Activated CD8-positive, alpha-beta T cell treated with anti-CD3 and anti-CD28 coated beads, Interleukin-2, amount 10 ng/mL, durations not matched to agents 7 days and 5 days (primary cell): ENCODE results near the gene STMP1. TPM values are rescaled to one million over a fixed set of nuclear protein-coding genes. Genes with fewer than 3 reads are reported as not detected.
"Not testable (repeated sequence)": the region's sequence is repeated elsewhere in the genome, so short reads cannot be mapped to it uniquely, and the experiment has no call there.

Source experiments
- ATAC-seq: fragments of 150-1000 bp; cut with Tn5 transposase; one replicate; pipeline ENCODE4 v1.10.0; 2021; ENCODE audit warnings: moderate library complexity
- CTCF ChIA-PET: fragments of 350-600 bp; sonication (Branson Sonifier 250); formaldehyde crosslinking; loops from one replicate; lab custom pipeline; 2021; ENCODE audit warnings: antibody characterized with exemption; lab: Charles Lee
- POLR2A ChIA-PET: fragments of 350-600 bp; sonication (Branson Sonifier 250); formaldehyde crosslinking; loops from one replicate; lab custom pipeline; 2021; ENCODE audit warnings: antibody characterized with exemption; lab: Charles Lee
- DNase-seq: peaks from one replicate; pipeline ENCODE4 v3.0.0-alpha.2; 2020
- H3K27ac Mint-ChIP-seq: one replicate; pipeline ENCODE4 v1.8.0; 2021; ENCODE audit warnings: mild to moderate bottlenecking, mixed read lengths
- H3K27me3 Mint-ChIP-seq: one replicate; pipeline ENCODE4 v1.8.0; 2021; ENCODE audit warnings: low read depth, mixed read lengths
- H3K36me3 Mint-ChIP-seq: one replicate; pipeline ENCODE4 v1.8.0; 2021; ENCODE audit warnings: low read depth, mixed read lengths
- H3K4me1 Mint-ChIP-seq: one replicate; pipeline ENCODE4 v1.8.0; 2021; ENCODE audit warnings: low read depth, mixed read lengths
- H3K4me3 Mint-ChIP-seq: one replicate; pipeline ENCODE4 v1.8.0; 2021; ENCODE audit warnings: mild to moderate bottlenecking, mixed read lengths
- H3K9me3 Mint-ChIP-seq: one replicate; pipeline ENCODE4 v1.8.0; 2022; ENCODE audit warnings: mixed read lengths; ENCODE audit not compliant: insufficient read depth
- total RNA-seq, 2 experiments: library from RNA; stranded (reverse); gene quantifications; one replicate each; pipeline ENCODE4 v1.2.3, GENCODE V29; 2021

STMP1 gene
- total RNA-seq: 10 to 100 TPM; 22.2 to 22.9 TPM

DNA sequence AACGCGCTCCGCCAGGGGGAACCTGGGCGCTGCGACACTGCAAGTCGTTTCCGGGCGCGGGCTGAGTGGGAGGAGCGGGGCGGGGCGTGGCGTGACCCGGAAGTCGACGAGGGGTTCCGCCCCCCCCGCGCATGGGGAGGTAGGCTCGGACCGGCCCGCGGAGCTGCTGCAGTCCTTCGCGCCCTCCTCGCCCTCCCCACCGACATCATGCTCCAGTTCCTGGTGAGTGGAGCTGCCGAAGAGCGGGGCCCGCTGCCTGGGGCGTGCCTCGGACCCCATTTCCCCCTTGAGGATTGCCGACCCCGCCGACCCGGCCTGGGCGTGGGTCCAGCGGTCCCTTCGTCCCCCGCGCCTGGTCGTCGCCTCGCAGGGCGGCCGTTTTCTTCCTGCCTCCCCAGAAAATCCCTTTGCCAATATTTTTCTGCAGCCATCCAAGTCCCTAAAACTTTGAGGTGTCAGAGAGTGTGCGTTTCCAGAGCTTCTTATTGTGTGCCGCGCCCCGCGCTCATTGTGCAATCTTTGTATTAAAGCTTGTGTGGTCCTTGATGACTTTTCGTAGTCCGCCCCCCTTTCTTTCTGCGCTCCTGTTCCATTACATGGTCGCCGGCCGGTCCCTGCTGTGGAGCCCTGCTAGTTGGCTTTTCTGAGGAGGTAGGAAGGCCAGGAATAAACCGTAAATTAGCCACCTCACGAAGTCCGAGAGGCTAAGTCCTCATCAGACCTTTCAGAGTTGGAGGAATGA lies at the start of gene STMP1:
Gene STMP1 (plus strand): TSS at position 142 of the 742 bp plus-strand sequence.
- peak; percentile 99 for ATAC-seq
- no peaks in the 10 kb centered on the region for H3K27me3 Mint-ChIP-seq
- ChIA-PET POLR2A (interaction anchor here (0.5 to 1.7 kb wide), 8 partner anchors 9 to 454 kb away, joined by 3 to 11 read pairs (median 4); no protein-coding TSS in a partner anchor), CTCF (interaction anchor here (0.7 to 7.9 kb wide), 11 partner anchors 11 to 381 kb away, joined by 3 to 79 read pairs (median 3); no protein-coding TSS in a partner anchor)
- H3K4me1 Mint-ChIP-seq: peaks cover 21% of the 10 kb centered on the region
- no peaks in the 10 kb centered on the region for H3K9me3 Mint-ChIP-seq
- DNase-seq: peak; percentile 96
- peak within 1 kb of the TSS; percentile 83 for H3K4me3 Mint-ChIP-seq
- H3K27ac Mint-ChIP-seq: peak within 1 kb of the TSS; percentile 81
- peaks cover 8% of the 10 kb centered on the region for H3K36me3 Mint-ChIP-seq

DNA sequence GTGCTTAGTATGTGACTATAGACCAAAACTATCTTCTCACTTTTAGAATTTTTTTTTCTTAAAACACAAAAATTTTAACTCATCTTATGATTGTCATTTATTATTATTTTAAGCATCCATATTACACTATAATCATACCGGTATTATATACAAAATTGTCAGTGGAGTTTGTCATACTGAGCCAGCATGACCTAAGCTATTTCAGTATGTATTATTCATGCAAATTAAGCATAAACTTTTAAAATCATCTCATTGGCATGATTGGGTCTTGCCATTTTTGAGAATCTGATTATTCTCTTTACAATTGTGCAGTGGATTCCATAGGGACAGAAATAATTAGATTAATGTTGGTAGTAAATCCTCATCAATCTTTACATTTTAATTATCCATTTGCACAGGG lies 46.2 kb upstream of the STMP1 start:
- ATAC-seq (no peak), DNase-seq (no peak)
- H3K36me3 Mint-ChIP-seq: peaks cover 43% of the 10 kb centered on the region
- no peaks in the 10 kb centered on the region for H3K27me3 Mint-ChIP-seq
- ChIA-PET POLR2A (no interaction called here), CTCF (interaction anchor here (1.0 kb wide), 1 partner anchor 29 kb away, joined by 4 read pairs; no protein-coding TSS in a partner anchor)
- H3K9me3 Mint-ChIP-seq: no peaks in the 10 kb centered on the region
- H3K27ac Mint-ChIP-seq: no peak overlapping the region
- no peaks in the 10 kb centered on the region for H3K4me1 Mint-ChIP-seq
- no peak overlapping the region for H3K4me3 Mint-ChIP-seq

DNA sequence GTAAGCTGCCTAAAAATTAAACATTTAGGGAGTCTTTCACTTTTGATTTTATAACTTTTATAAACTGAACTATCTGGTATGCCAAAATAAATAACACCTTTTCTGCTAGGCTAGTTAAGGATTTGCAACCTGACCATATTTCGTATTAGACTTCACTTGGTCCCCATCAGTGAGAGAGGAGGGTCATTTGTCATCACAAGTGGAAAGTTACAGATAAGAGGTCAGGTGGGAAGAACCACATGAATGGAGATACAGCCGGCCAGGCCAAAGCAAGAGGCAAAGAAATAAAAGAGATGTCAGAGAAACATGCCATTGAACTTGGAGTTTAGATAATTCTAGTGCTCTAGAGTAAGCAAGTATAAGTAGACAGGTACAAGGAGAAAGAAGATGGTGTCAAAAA lies 44.5 kb upstream of the STMP1 start:
- Mint-ChIP-seq H3K27ac (no peak overlapping the region), H3K4me3 (no peak overlapping the region), H3K36me3 (peaks cover 40% of the 10 kb centered on the region), H3K4me1 (no peaks in the 10 kb centered on the region), H3K27me3 (no peaks in the 10 kb centered on the region), H3K9me3 (no peaks in the 10 kb centered on the region)
- no peak for ATAC-seq
- no peak for DNase-seq
- POLR2A ChIA-PET: no interaction called here
- CTCF ChIA-PET: interaction anchor here (1.5 kb wide), 2 partner anchors 27 to 45 kb away, joined by 4 to 6 read pairs; partner anchors contain the start of gene STMP1

DNA sequence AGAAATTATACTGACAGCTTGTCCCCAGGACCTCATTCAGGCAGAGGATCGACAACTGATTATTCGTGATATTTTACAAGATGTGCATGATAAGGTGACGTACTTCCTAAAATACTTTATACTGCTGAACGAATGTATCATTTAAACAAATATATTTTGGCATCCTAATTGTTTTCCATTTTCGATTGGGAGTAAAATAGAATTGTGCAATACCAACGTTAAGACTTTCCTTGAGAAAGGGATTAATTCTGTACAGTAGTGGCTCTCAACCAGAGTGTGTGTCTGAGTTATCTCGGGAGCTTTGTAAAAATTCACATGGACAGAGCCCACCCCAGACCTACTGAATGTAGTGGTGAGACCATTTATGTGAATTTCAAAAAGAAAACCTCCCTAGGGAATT lies 43.8 kb upstream of the STMP1 start:
- DNase-seq (no peak), ATAC-seq (no peak)
- Mint-ChIP-seq H3K36me3 (peaks cover 42% of the 10 kb centered on the region), H3K27me3 (no peaks in the 10 kb centered on the region), H3K4me1 (no peaks in the 10 kb centered on the region), H3K9me3 (no peaks in the 10 kb centered on the region), H3K4me3 (no peak overlapping the region), H3K27ac (no peak overlapping the region)
- CTCF ChIA-PET: interaction anchor here (1.5 kb wide), 3 partner anchors 19 to 44 kb away, joined by 3 to 6 read pairs (median 4); partner anchors contain the start of gene STMP1
- POLR2A ChIA-PET: no interaction called here

DNA sequence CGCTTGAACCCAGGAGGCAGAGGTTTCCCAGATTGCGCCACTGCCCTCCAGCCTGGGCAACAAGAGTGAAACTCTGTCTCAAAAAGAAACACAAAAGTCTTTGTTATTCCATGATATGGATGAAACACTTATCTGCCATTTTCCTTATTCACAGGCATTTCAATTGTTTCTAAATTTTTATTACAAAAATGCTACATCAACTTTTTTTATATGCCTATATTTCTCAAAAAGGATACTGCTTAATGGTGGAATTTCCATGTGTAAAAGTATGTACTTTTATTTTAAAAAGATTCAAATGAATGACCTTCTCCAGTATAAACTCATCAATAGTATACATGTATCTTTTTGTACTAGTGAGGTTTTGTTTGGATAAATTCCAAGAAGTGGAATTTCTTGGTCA lies 41.9 kb upstream of the STMP1 start:
- ATAC-seq: no peak

DNA sequence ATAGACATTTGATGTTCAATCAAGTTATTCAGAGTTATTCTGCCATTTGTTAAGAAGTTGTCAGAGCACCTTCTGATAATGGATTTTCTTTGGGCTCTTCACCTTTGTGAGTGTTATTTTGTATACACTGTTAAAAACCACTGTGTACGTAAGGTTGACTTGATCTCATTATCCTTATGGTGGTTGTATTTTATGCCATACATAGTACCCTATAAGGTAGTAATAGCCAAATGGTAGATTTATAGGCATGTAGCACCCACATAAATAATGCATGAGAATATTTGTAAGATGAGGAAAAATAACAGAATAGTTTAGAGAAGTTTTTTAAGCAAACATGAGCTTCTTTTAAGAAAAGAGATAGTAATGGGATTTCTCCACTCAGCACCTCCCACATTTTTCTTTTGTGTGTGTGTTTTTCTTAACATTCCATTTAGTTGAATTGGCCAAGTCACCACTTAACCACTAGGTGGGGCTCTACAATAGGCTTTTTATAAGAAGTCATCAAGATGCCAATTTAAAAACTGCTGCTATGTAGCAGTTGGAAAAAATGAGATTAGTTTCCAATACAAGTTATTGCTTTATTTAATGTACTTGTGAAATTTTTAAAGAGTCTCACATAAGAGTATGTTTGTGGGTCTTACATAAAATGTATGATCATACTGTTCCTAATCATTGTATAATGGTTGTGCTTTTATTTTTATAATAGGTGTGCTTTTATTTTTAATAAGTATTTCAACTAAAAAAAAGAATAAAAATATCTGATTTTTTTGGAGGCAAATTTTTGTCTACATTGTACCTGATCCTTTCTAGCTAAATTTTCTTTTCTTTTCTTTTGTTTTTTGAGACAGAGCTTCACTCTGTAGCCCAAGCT lies 41.1 kb upstream of the STMP1 start:
- no peaks in the 10 kb centered on the region for H3K27me3 Mint-ChIP-seq
- H3K4me3 Mint-ChIP-seq: no peak overlapping the region
- no peak for ATAC-seq
- peak; percentile 47 for DNase-seq
- H3K9me3 Mint-ChIP-seq: no peaks in the 10 kb centered on the region
- no peaks in the 10 kb centered on the region for H3K4me1 Mint-ChIP-seq
- no peak overlapping the region for H3K27ac Mint-ChIP-seq
- POLR2A ChIA-PET: no interaction called here
- peaks cover 55% of the 10 kb centered on the region for H3K36me3 Mint-ChIP-seq
- CTCF ChIA-PET: interaction anchor here (1.0 to 2.0 kb wide), 9 partner anchors 9 to 42 kb away, joined by 3 to 14 read pairs (median 5); partner anchors contain the start of gene STMP1

More for the DNA sequence above, 41.9 kb upstream of the STMP1 start:
- H3K27me3 Mint-ChIP-seq: no peaks in the 10 kb centered on the region
- no peak overlapping the region for H3K27ac Mint-ChIP-seq
- CTCF ChIA-PET: interaction anchor here (0.6 to 2.0 kb wide), 10 partner anchors 10 to 152 kb away, joined by 3 to 14 read pairs (median 6); partner anchors contain the start of gene STMP1
- POLR2A ChIA-PET: no interaction called here
- DNase-seq: no peak
- peaks cover 52% of the 10 kb centered on the region for H3K36me3 Mint-ChIP-seq
- no peaks in the 10 kb centered on the region for H3K9me3 Mint-ChIP-seq
- H3K4me3 Mint-ChIP-seq: no peak overlapping the region
- H3K4me1 Mint-ChIP-seq: no peaks in the 10 kb centered on the region

DNA sequence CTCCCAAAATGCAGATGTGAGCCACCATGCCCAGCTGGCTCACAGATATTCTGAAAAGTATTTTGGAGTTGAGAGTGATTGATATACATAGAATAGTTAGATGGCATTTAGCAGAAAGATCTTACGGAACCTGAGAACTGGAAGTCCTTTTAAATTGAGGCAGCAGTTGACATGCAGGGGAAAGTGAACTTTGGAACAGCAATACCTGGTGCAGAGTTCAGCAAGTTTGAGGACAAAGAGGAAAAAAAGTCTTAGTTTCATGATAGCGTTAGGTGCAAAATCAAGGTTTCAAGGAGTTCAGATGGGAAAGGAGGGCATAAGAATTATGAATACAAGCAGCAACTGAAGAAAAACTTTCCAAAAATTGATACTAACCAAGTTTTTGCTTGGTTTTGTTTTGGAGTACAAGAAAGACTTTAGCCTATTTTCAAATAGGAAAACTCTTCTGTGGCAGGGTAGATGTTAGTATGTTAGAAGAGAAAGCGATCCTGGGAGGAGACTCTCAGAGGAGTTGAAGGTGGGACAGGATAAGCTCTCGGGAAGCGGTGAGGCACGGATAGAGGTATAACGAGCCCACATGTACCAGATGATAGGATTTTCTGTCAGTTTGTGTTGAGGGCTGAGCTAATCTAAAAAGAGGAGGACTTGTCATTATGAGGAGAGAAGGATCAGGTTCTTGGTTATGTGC lies 28.0 kb upstream of the STMP1 start:
- H3K4me1 Mint-ChIP-seq: no peaks in the 10 kb centered on the region
- POLR2A ChIA-PET: no interaction called here
- H3K27me3 Mint-ChIP-seq: no peaks in the 10 kb centered on the region
- no peak for DNase-seq
- no peak overlapping the region for H3K27ac Mint-ChIP-seq
- no peak overlapping the region for H3K4me3 Mint-ChIP-seq
- H3K9me3 Mint-ChIP-seq: no peaks in the 10 kb centered on the region
- peaks cover 56% of the 10 kb centered on the region for H3K36me3 Mint-ChIP-seq
- CTCF ChIA-PET: interaction anchor here (2.9 to 3.6 kb wide), 2 partner anchors 11 to 13 kb away, joined by 14 to 18 read pairs; no protein-coding TSS in a partner anchor
- no peak for ATAC-seq

DNA sequence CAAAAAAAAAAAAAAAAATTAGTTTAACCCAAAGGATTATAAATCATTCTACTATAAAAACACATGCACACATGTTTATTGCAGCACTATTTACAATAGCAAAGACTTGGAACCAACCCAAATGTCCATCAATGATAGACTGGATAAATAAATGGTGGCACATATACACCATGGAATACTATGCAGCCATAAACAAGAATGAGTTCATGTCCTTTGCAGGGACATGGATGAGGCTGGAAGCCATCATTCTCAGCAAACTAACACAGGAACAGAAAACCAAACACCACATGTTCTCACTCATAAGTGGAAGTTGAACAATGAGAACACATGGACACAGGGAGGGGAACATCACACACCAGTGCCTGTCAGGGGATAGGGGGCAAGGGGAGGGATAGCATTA lies 22.6 kb upstream of the STMP1 start:
- peaks cover 60% of the 10 kb centered on the region for H3K36me3 Mint-ChIP-seq
- H3K27ac Mint-ChIP-seq, ATAC-seq, DNase-seq, H3K9me3 Mint-ChIP-seq, POLR2A ChIA-PET, H3K27me3 Mint-ChIP-seq, CTCF ChIA-PET, H3K4me3 Mint-ChIP-seq, H3K4me1 Mint-ChIP-seq: not testable (repeated sequence)

DNA sequence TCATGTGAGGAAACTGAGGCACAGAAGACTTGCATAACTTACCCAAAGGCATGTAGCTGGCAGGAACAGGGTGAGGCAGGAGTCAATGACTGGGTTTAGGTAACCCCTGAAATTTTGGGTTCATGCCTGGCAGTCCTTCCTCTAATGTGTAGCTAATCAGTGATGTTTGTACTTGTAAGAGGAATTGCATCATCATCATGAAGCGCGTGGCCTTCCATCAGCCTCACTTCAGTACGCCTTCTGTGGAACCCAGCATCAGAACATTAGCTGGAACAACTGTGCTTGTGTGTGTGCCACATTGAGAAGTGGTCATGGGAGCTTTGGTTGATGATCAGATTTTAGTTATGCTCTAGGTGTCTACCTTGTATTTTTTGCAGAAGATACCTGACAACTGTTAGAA lies 18.2 kb upstream of the STMP1 start:
- Mint-ChIP-seq H3K9me3 (no peaks in the 10 kb centered on the region), H3K27ac (no peak overlapping the region), H3K4me1 (peaks cover 1% of the 10 kb centered on the region), H3K27me3 (no peaks in the 10 kb centered on the region), H3K4me3 (no peak overlapping the region), H3K36me3 (peaks cover 53% of the 10 kb centered on the region)
- DNase-seq (no peak), ATAC-seq (no peak)
- ChIA-PET CTCF (interaction anchor here (0.7 to 5.0 kb wide), 19 partner anchors 11 to 434 kb away, joined by 3 to 73 read pairs (median 6); partner anchors contain the start of gene STMP1), POLR2A (no interaction called here)

DNA sequence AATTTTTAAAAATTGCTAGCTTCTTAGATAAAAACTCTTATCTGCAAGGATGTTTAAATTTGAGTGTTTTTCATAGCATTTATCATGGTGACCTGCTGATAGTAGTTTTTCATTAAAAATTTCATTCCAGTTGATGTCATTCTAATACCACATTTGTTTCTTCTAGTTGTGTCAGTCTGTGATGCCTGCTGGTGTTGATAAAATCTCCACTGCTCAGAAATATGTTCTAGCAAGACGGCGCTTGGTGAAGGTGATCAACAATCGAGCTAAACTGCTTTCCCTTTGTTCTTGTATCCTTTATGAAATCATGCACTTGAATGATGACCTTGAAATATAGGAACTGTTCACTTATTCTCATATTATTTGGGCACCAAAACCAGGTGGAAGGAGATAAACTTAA lies 17.6 kb upstream of the STMP1 start:
- H3K27ac Mint-ChIP-seq: no peak overlapping the region
- POLR2A ChIA-PET: no interaction called here
- no peaks in the 10 kb centered on the region for H3K9me3 Mint-ChIP-seq
- H3K36me3 Mint-ChIP-seq: peaks cover 52% of the 10 kb centered on the region
- H3K4me3 Mint-ChIP-seq: no peak overlapping the region
- no peak for DNase-seq
- peaks cover 1% of the 10 kb centered on the region for H3K4me1 Mint-ChIP-seq
- no peaks in the 10 kb centered on the region for H3K27me3 Mint-ChIP-seq
- CTCF ChIA-PET: interaction anchor here (0.7 to 5.0 kb wide), 38 partner anchors 8 to 434 kb away, joined by 3 to 73 read pairs (median 4); partner anchors contain the start of gene STMP1
- ATAC-seq: no peak
